HUES6 (cell line): ENCODE measurements around the gene RADIL.
"Not testable (repeated sequence)": the region's sequence is repeated elsewhere in the genome, so short reads cannot be mapped to it uniquely, and the experiment has no call there.

Source experiments
- H3K27ac ChIP-seq: 2 replicates; pipeline ENCODE4 v1.7.0; 2013; ENCODE audit warnings: low read depth, mild to moderate bottlenecking, low read length, inconsistent platforms
- H3K27me3 ChIP-seq: 2 replicates; pipeline ENCODE4 v1.6.1; 2013; ENCODE audit warnings: low read length; ENCODE audit not compliant: control insufficient read depth, insufficient read depth
- H3K36me3 ChIP-seq: 2 replicates; pipeline ENCODE4 v1.6.1; 2013; ENCODE audit warnings: low read length; ENCODE audit not compliant: control insufficient read depth, insufficient read depth
- H3K4me1 ChIP-seq: 2 replicates; pipeline ENCODE4 v1.6.1; 2013; ENCODE audit warnings: low read length; ENCODE audit not compliant: control insufficient read depth, insufficient read depth
- H3K4me3 ChIP-seq: 2 replicates; pipeline ENCODE4 v1.5.1; 2013; ENCODE audit warnings: low read depth, low read length
- H3K9ac ChIP-seq: one replicate; pipeline ENCODE4 v1.6.1; 2013; ENCODE audit warnings: mild to moderate bottlenecking, low read length
- H3K9me3 ChIP-seq: 2 replicates; pipeline ENCODE4 v1.6.1; 2013; ENCODE audit warnings: low read depth, low read length; ENCODE audit not compliant: control insufficient read depth, insufficient read depth

RADIL gene

GRCh38 chr7:4904346-4904745 is 20.8 kb upstream of the RADIL start:
- H3K4me3 ChIP-seq, result no peak overlapping the region

DNA sequence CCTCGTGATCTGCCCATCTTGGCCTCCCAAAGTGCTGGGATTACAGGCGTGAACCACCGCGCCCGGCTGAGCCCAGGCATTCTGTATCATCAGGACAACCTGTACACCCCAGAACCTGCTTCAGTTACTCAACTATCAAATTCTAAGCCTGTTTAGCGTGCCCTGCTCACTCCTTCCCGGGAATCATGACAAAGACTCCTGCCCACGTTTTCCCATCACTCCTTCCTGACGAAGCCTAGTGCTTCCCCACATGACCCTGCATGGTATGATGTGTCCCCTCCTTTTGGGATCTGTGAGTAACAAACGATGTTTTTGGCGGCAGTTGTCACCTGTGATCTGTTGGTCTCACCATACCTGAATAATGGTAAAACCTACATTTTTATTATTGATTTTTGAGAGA is 12.2 kb upstream of the RADIL start:
- H3K9ac ChIP-seq, result no peak overlapping the region
- 0 out of 2 replicates have a peak, but pooled peaks cover 4% of the 10 kb centered on the region for H3K4me1 ChIP-seq
- H3K36me3 ChIP-seq, result no peaks in the 10 kb centered on the region
- H3K4me3 ChIP-seq, result no peak overlapping the region
- no peak overlapping the region for H3K27ac ChIP-seq
- H3K9me3 ChIP-seq, result peaks cover 2% of the 10 kb centered on the region
- H3K27me3 ChIP-seq, result no peaks in the 10 kb centered on the region

More at GRCh38 chr7:4904346-4904745, 20.8 kb upstream of the RADIL start:
- Histone ChIP-seq H3K9me3 (peaks cover 6% of the 10 kb centered on the region), H3K27ac (no peak overlapping the region), H3K27me3 (peaks cover 18% of the 10 kb centered on the region; the same call in 1 of the 2 replicates), H3K4me1 (no peaks in the 10 kb centered on the region), H3K36me3 (no peaks in the 10 kb centered on the region), H3K9ac (no peak overlapping the region)

DNA sequence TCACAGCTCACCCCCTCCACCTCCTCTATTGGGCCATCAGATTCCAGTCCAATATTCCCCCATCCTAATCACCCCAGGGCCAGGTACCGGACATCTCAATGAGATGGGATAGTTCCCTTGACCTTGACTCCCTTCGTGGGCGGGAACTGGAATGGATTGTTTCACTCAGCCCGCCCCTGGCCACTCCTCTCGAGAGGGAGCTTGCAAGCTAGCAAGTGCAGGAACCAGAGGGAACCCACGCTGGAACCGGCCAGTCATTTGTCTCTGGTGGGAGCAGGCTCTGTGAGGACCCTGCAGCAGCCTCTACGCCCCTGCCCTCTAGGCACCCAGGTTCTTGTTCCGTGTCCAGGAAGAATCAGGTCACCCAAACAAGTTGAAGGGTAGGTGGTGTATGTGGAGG is 11.0 kb upstream of the RADIL start:
- Histone ChIP-seq H3K9me3 (peaks cover 2% of the 10 kb centered on the region), H3K36me3 (no peaks in the 10 kb centered on the region), H3K27ac (no peak overlapping the region), H3K4me1 (0 out of 2 replicates have a peak, but pooled peaks cover 4% of the 10 kb centered on the region), H3K9ac (no peak overlapping the region), H3K27me3 (no peaks in the 10 kb centered on the region), H3K4me3 (no peak overlapping the region)

GRCh38 chr7:4893929-4894475 is 10.5 kb upstream of the RADIL start:
- H3K4me3 ChIP-seq, result no peak overlapping the region
- no peaks in the 10 kb centered on the region for H3K27me3 ChIP-seq
- 0 out of 2 replicates have a peak, but pooled peaks cover 4% of the 10 kb centered on the region for H3K4me1 ChIP-seq
- no peak overlapping the region for H3K27ac ChIP-seq
- H3K9me3 ChIP-seq, result peaks cover 2% of the 10 kb centered on the region
- no peaks in the 10 kb centered on the region for H3K36me3 ChIP-seq
- no peak overlapping the region for H3K9ac ChIP-seq

- H3K36me3 ChIP-seq, H3K9me3 ChIP-seq, H3K4me1 ChIP-seq, H3K9ac ChIP-seq, H3K4me3 ChIP-seq, H3K27ac ChIP-seq, H3K27me3 ChIP-seq: not testable (repeated sequence)
These were observed 9.7 kb upstream of the RADIL start for GRCh38 chr7:4893188-4893587.

DNA sequence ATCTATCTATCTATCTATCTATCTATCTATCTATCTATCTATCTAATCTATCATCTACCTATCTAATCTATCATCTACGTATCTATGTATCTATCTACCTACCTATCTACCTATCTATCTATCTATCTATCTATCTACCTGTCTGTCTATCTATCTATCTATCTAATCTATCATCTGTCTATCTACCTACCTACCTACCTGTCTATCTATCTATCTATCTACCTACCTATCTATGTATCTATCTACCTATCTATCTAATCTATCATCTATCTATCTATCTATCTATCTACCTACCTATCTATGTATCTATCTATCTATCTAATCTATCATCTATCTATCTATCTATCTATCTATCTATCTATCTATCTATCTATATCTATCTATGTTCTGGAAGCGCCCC is 8.0 kb upstream of the RADIL start:
- H3K27ac ChIP-seq, H3K9ac ChIP-seq, H3K27me3 ChIP-seq, H3K36me3 ChIP-seq, H3K4me1 ChIP-seq, H3K4me3 ChIP-seq, H3K9me3 ChIP-seq: not testable (repeated sequence)

DNA sequence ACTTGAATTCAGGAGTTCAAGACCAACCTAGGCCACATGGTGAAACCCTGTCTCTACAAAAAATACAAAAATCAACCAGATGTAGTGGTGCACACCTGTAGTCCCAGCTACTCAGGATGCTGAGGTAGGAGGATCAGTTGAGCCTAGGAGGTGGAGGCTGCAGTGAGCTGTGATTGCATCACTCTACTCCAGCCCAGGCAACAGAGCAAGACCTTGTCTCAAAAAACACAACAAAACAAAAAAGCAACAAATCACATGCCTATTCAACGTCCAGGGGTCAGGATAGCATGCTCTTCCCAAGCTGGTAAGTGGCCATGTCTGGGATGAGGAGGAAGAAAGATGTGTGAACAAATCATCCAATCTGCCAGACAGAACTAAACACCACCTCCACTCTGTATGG is 6.2 kb upstream of the RADIL start:
- Histone ChIP-seq H3K36me3 (no peaks in the 10 kb centered on the region), H3K27ac (no peak overlapping the region), H3K4me1 (0 out of 2 replicates have a peak, but pooled peaks cover 4% of the 10 kb centered on the region), H3K9ac (no peak overlapping the region), H3K4me3 (no peak overlapping the region), H3K9me3 (peaks cover 2% of the 10 kb centered on the region; the same call in 1 of the 2 replicates), H3K27me3 (no peaks in the 10 kb centered on the region)

- Histone ChIP-seq H3K4me1 (no peaks in the 10 kb centered on the region), H3K27ac (no peak overlapping the region), H3K9me3 (no peaks in the 10 kb centered on the region), H3K9ac (no peak overlapping the region), H3K36me3 (no peaks in the 10 kb centered on the region), H3K27me3 (no peaks in the 10 kb centered on the region), H3K4me3 (no peak overlapping the region)
These were observed 4.6 kb upstream of the RADIL start for GRCh38 chr7:4888161-4888560.

DNA sequence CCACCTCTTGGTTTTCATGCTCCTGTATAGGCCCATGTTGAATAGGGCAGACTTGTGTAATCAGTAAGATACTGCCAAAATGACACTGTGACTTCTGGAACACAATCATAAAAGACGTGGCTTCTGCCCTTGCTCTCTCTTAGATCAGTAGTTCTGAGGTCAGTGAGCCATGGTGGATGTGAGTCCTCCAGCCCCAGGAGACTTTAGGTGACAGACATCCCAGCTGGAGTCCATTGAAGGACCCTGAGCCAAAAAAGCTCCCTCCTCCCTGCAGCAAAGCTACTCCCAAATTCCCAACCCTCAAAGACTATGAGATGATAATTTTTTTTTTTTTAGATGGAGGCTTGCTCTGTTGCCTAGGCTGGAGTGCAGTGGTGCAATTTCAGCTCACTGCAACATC is 3.2 kb upstream of the RADIL start:
- no peak overlapping the region for H3K4me3 ChIP-seq
- H3K9ac ChIP-seq, result no peak overlapping the region
- no peaks in the 10 kb centered on the region for H3K27me3 ChIP-seq
- no peaks in the 10 kb centered on the region for H3K9me3 ChIP-seq
- H3K27ac ChIP-seq, result no peak overlapping the region
- no peaks in the 10 kb centered on the region for H3K36me3 ChIP-seq
- no peaks in the 10 kb centered on the region for H3K4me1 ChIP-seq

DNA sequence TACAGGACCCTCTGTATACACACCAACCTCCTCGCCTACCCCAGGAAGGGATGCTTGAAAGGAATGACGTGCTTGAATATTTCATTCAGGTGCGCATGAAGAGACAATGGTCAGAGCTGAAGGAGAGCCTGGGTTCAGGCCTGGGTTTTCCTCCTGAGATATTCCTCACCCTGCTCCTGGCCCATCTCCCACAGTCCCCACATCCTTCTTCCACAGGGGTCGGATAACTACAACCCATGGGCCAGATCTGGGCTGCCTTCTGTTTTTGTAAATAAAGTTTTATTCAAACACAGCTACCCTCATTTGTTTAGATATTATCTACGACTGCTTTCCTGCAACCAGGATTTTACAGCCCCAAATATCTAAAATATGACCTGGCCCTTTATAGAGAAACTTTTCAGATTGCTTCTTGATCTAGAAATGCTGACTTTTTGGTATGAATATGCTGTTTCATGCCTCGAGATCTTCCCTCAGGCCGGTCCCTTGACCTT is 1.8 kb upstream of the RADIL start:
- Histone ChIP-seq H3K9me3 (no peaks in the 10 kb centered on the region), H3K27me3 (no peaks in the 10 kb centered on the region), H3K4me1 (no peaks in the 10 kb centered on the region), H3K36me3 (no peaks in the 10 kb centered on the region), H3K9ac (no peak overlapping the region), H3K27ac (no peak overlapping the region), H3K4me3 (no peak overlapping the region)

GRCh38 chr7:4884164-4884563 is 648 bp upstream of the RADIL start:
- Histone ChIP-seq H3K9me3 (no peaks in the 10 kb centered on the region), H3K4me3 (no peak overlapping the region), H3K9ac (no peak overlapping the region), H3K27ac (no peak overlapping the region), H3K36me3 (no peaks in the 10 kb centered on the region), H3K27me3 (no peaks in the 10 kb centered on the region), H3K4me1 (peaks cover 3% of the 10 kb centered on the region; the same call in 1 of the 2 replicates)
